ENCODE measurements around the gene OGG1.

The OGG1 gene

DNA sequence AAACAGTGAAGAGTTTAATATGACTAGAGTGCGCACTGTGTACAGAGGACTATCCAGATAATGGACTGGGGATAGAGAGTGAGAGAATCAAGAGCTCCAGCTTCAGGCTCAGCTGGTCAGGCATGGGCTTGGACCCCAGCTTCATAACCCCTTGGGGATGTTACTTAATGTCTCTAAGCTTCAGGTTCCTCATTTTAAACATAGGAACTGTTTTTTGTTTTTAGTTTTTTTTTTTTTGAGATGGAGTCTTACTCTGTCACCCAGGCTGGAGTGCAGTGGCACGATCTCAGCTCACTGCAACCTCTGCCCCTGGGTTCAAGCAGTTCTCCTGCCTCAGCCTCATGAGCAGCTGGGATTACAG is 28.1 kb upstream of the OGG1 start:
- Histone ChIP-seq H2BK120ac (ENCODE audit: low read depth, low read length) (no peak overlapping the region), H3K4ac (ENCODE audit: low read depth in 1 of 2, low read length in 2 of 2) (no peak overlapping the region), H2AK5ac (ENCODE audit: low read length, severe bottlenecking) (no peak overlapping the region), H3K79me1 (replicated peaks; ENCODE audit: low read length, poor library complexity, severe bottlenecking) (no peaks in the 10 kb centered on the region), H4K8ac (ENCODE audit: low read length) (no peak overlapping the region), H3K36me3 (ENCODE audit: control insufficient read depth in 1 of 2, insufficient read depth in 2 of 2, low read depth in 1 of 2, low read length in 2 of 2) (no peaks in the 10 kb centered on the region), H3K4me1 (ENCODE audit: control insufficient read depth, insufficient read depth, low read depth, low read length) (peaks cover 1% of the 10 kb centered on the region), H4K91ac (ENCODE audit: low read length) (no peak overlapping the region), H3K9ac (ENCODE audit: low read length) (no peak overlapping the region), H3K27ac (ENCODE audit: low read length, poor library complexity, severe bottlenecking) (no peak overlapping the region), H3K4me2 (ENCODE audit: low read length, poor library complexity, severe bottlenecking) (no peak overlapping the region), H3K9me3 (ENCODE audit: control insufficient read depth, low read length) (no peaks in the 10 kb centered on the region), H3K27me3 (ENCODE audit: control insufficient read depth in 1 of 2, insufficient read depth in 1 of 2, low read length in 2 of 2) (peaks cover 7 to 43% of the 10 kb centered on the region in 2 experiments), H2BK5ac (ENCODE audit: low read depth, low read length, poor library complexity, severe bottlenecking) (no peak overlapping the region), H2BK15ac (ENCODE audit: low read depth, poor library complexity, severe bottlenecking) (no peak overlapping the region), H2BK12ac (ENCODE audit: low read length in 2 of 2) (no peak overlapping the region), H3K18ac (ENCODE audit: low read depth in 1 of 2, low read length in 2 of 2) (no peak overlapping the region), H3K14ac (ENCODE audit: low read length in 2 of 2) (no peak overlapping the region), H3K23ac (ENCODE audit: low read length in 2 of 2) (no peak overlapping the region), H3K4me3 (ENCODE audit: insufficient read depth in 1 of 2, low read depth in 1 of 2, low read length in 2 of 2) (no peak overlapping the region), H2AFZ (ENCODE audit: low read depth, low read length) (no peak overlapping the region)
- DNase-seq, result no peak
- 97% methylated on average over 2 of the region's 2 CpGs for WGBS

DNA sequence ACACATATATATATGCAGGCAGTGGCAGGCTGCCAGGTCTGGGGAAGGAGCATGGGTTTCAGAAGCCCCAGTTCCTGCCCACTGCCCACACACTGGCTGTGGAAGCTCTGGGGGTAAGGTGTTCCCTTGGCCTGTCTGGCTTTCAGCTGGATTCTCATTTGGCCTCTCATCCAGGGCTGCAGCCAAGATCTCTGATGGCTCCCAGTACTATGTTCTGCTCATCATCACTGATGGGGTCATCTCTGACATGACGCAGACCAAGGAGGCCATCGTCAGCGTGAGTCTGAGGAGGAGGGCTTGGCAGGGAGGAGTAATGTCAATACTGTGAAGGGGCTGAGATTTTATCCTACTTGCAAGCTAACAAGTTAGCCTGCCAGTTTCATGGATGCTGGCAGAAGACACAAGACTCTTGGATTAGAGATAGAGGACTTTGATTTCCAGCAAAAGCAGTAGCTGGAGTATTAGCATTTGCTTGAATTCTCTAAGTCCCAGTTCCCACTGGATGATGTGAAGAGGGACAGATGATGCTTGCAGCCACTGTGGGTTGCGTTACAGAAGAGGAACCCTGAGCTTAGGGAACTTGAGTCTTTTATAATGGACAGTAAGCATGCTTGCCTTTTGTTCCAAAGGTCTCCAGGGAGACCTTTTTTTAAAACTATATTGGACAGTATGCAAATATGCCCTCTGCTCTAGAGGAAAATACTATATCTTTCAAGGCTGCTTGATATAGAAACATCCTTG is 23.8 kb upstream of the OGG1 start:
- Histone ChIP-seq H3K79me1 (replicated peaks; ENCODE audit: low read length, poor library complexity, severe bottlenecking) (no peaks in the 10 kb centered on the region), H3K14ac (ENCODE audit: low read length in 2 of 2) (no peak overlapping the region), H2BK120ac (ENCODE audit: low read depth, low read length) (no peak overlapping the region), H3K18ac (ENCODE audit: low read depth in 1 of 2, low read length in 2 of 2) (no peak overlapping the region), H3K9me3 (ENCODE audit: control insufficient read depth, low read length) (no peaks in the 10 kb centered on the region), H3K27me3 (ENCODE audit: control insufficient read depth in 1 of 2, insufficient read depth in 1 of 2, low read length in 2 of 2) (peaks cover 3 to 36% of the 10 kb centered on the region in 2 experiments), H2BK5ac (ENCODE audit: low read depth, low read length, poor library complexity, severe bottlenecking) (no peak overlapping the region), H4K8ac (ENCODE audit: low read length) (no peak overlapping the region), H2AFZ (ENCODE audit: low read depth, low read length) (no peak overlapping the region), H3K36me3 (ENCODE audit: control insufficient read depth in 1 of 2, insufficient read depth in 2 of 2, low read depth in 1 of 2, low read length in 2 of 2) (no peaks in the 10 kb centered on the region), H4K91ac (ENCODE audit: low read length) (no peak overlapping the region), H2BK12ac (ENCODE audit: low read length in 2 of 2) (no peak overlapping the region), H3K4me3 (ENCODE audit: insufficient read depth in 1 of 2, low read depth in 1 of 2, low read length in 2 of 2) (no peak overlapping the region), H3K4me2 (ENCODE audit: low read length, poor library complexity, severe bottlenecking) (no peak overlapping the region), H3K23ac (ENCODE audit: low read length in 2 of 2) (no peak overlapping the region), H3K9ac (ENCODE audit: low read length) (no peak overlapping the region), H2AK5ac (ENCODE audit: low read length, severe bottlenecking) (no peak overlapping the region), H3K4me1 (ENCODE audit: control insufficient read depth, insufficient read depth, low read depth, low read length) (peaks cover 2% of the 10 kb centered on the region), H3K4ac (ENCODE audit: low read depth in 1 of 2, low read length in 2 of 2) (no peak overlapping the region), H3K27ac (ENCODE audit: low read length, poor library complexity, severe bottlenecking) (no peak overlapping the region), H2BK15ac (ENCODE audit: low read depth, poor library complexity, severe bottlenecking) (no peak overlapping the region)
- WGBS, result 77% methylated on average over 4 of the region's 4 CpGs
- no peak for DNase-seq

DNA sequence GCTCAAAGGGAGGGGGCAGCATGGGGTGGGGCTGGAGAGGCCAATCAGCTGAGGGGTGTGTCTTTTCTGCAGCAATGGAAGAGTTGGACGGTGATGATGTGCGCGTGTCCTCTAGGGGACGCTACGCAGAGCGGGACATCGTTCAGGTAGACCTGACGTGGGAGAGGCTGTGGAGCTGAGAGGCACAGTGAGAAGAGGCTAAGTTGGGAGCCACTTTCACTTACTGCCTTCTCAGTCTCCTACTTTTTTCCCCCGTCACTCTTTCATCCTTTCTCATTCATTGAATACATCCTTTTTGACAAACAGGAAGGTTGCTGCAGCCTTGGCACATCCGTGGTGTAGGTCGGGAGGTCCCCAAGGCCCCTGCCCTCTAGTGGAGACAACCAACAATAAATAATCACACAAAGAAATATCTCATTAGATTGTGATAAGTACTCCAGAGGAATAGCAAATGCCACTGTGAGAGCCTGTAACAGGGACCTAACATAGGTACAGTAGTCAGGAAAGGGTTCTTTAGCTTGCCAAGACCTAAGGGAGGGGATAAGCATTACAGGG is 22.6 kb upstream of the OGG1 start:
- Histone ChIP-seq H2BK12ac (ENCODE audit: low read length in 2 of 2) (no peak overlapping the region), H3K14ac (ENCODE audit: low read length in 2 of 2) (no peak overlapping the region), H4K8ac (ENCODE audit: low read length) (no peak overlapping the region), H2BK120ac (ENCODE audit: low read depth, low read length) (no peak overlapping the region), H3K79me1 (replicated peaks; ENCODE audit: low read length, poor library complexity, severe bottlenecking) (no peaks in the 10 kb centered on the region), H3K4ac (ENCODE audit: low read depth in 1 of 2, low read length in 2 of 2) (no peak overlapping the region), H3K4me3 (ENCODE audit: insufficient read depth in 1 of 2, low read depth in 1 of 2, low read length in 2 of 2) (no peak overlapping the region), H3K4me1 (ENCODE audit: control insufficient read depth, insufficient read depth, low read depth, low read length) (peaks cover 2% of the 10 kb centered on the region), H3K27ac (ENCODE audit: low read length, poor library complexity, severe bottlenecking) (no peak overlapping the region), H3K9me3 (ENCODE audit: control insufficient read depth, low read length) (no peaks in the 10 kb centered on the region), H2AFZ (ENCODE audit: low read depth, low read length) (no peak overlapping the region), H3K23ac (ENCODE audit: low read length in 2 of 2) (no peak overlapping the region), H3K27me3 (ENCODE audit: control insufficient read depth in 1 of 2, insufficient read depth in 1 of 2, low read length in 2 of 2) (peaks cover 3 to 36% of the 10 kb centered on the region in 2 experiments), H4K91ac (ENCODE audit: low read length) (no peak overlapping the region), H3K18ac (ENCODE audit: low read depth in 1 of 2, low read length in 2 of 2) (no peak overlapping the region), H3K9ac (ENCODE audit: low read length) (no peak overlapping the region), H2BK15ac (ENCODE audit: low read depth, poor library complexity, severe bottlenecking) (no peak overlapping the region), H3K36me3 (ENCODE audit: control insufficient read depth in 1 of 2, insufficient read depth in 2 of 2, low read depth in 1 of 2, low read length in 2 of 2) (no peaks in the 10 kb centered on the region), H2AK5ac (ENCODE audit: low read length, severe bottlenecking) (no peak overlapping the region), H2BK5ac (ENCODE audit: low read depth, low read length, poor library complexity, severe bottlenecking) (no peak overlapping the region), H3K4me2 (ENCODE audit: low read length, poor library complexity, severe bottlenecking) (no peak overlapping the region)
- 1% methylated on average over 9 of the region's 11 CpGs for WGBS
- DNase-seq, result no peak

DNA sequence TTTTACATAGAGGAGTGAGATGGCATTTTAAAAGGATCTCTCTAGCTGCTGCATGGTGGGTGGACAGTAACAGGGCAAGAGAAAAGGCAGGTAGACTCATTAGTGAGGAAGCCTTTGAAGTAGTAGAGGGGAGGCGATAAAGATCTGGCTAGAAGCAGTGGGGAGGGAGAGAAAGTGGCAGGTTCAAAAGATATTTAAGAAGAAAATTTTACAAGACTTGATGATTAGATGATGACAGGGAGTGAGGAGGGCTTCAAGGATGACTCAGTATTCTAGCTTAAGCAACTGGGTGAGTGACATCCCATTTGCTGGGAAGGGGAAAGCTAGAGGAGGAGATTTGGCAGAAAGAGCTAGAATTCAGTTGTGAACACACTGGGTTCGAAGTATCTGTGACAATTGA is 22.0 kb upstream of the OGG1 start:
- no peak overlapping the region for H2BK5ac ChIP-seq (ENCODE audit: low read depth, low read length, poor library complexity, severe bottlenecking)
- H2AFZ ChIP-seq (ENCODE audit: low read depth, low read length), result no peak overlapping the region
- no peak overlapping the region for H3K18ac ChIP-seq (ENCODE audit: low read depth in 1 of 2, low read length in 2 of 2)
- no peak overlapping the region for H3K14ac ChIP-seq (ENCODE audit: low read length in 2 of 2)
- peaks cover 5% of the 10 kb centered on the region for H3K4me1 ChIP-seq (ENCODE audit: control insufficient read depth, insufficient read depth, low read depth, low read length)
- H2BK12ac ChIP-seq (ENCODE audit: low read length in 2 of 2), result no peak overlapping the region
- no peak overlapping the region for H3K4me2 ChIP-seq (ENCODE audit: low read length, poor library complexity, severe bottlenecking)
- no peak overlapping the region for H2BK15ac ChIP-seq (ENCODE audit: low read depth, poor library complexity, severe bottlenecking)
- H3K23ac ChIP-seq (ENCODE audit: low read length in 2 of 2), result no peak overlapping the region
- no peaks in the 10 kb centered on the region for H3K79me1 ChIP-seq (replicated peaks; ENCODE audit: low read length, poor library complexity, severe bottlenecking)
- H3K27ac ChIP-seq (ENCODE audit: low read length, poor library complexity, severe bottlenecking), result no peak overlapping the region
- H4K91ac ChIP-seq (ENCODE audit: low read length), result no peak overlapping the region
- no peaks in the 10 kb centered on the region for H3K36me3 ChIP-seq (ENCODE audit: control insufficient read depth in 1 of 2, insufficient read depth in 2 of 2, low read depth in 1 of 2, low read length in 2 of 2)
- DNase-seq, result no peak
- H3K4me3 ChIP-seq (ENCODE audit: insufficient read depth in 1 of 2, low read depth in 1 of 2, low read length in 2 of 2), result no peak overlapping the region
- WGBS, result 88% methylated on average over 2 of the region's 2 CpGs
- H4K8ac ChIP-seq (ENCODE audit: low read length), result no peak overlapping the region
- no peak overlapping the region for H2BK120ac ChIP-seq (ENCODE audit: low read depth, low read length)
- no peaks in the 10 kb centered on the region for H3K9me3 ChIP-seq (ENCODE audit: control insufficient read depth, low read length)
- H3K9ac ChIP-seq (ENCODE audit: low read length), result no peak overlapping the region
- H2AK5ac ChIP-seq (ENCODE audit: low read length, severe bottlenecking), result no peak overlapping the region
- peaks cover 2 to 35% of the 10 kb centered on the region in 2 experiments for H3K27me3 ChIP-seq (ENCODE audit: control insufficient read depth in 1 of 2, insufficient read depth in 1 of 2, low read length in 2 of 2)
- no peak overlapping the region for H3K4ac ChIP-seq (ENCODE audit: low read depth in 1 of 2, low read length in 2 of 2)
